ENCODE measurements around the gene CHST15.

CHST15 gene, protein sequence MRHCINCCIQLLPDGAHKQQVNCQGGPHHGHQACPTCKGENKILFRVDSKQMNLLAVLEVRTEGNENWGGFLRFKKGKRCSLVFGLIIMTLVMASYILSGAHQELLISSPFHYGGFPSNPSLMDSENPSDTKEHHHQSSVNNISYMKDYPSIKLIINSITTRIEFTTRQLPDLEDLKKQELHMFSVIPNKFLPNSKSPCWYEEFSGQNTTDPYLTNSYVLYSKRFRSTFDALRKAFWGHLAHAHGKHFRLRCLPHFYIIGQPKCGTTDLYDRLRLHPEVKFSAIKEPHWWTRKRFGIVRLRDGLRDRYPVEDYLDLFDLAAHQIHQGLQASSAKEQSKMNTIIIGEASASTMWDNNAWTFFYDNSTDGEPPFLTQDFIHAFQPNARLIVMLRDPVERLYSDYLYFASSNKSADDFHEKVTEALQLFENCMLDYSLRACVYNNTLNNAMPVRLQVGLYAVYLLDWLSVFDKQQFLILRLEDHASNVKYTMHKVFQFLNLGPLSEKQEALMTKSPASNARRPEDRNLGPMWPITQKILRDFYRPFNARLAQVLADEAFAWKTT

DNA sequence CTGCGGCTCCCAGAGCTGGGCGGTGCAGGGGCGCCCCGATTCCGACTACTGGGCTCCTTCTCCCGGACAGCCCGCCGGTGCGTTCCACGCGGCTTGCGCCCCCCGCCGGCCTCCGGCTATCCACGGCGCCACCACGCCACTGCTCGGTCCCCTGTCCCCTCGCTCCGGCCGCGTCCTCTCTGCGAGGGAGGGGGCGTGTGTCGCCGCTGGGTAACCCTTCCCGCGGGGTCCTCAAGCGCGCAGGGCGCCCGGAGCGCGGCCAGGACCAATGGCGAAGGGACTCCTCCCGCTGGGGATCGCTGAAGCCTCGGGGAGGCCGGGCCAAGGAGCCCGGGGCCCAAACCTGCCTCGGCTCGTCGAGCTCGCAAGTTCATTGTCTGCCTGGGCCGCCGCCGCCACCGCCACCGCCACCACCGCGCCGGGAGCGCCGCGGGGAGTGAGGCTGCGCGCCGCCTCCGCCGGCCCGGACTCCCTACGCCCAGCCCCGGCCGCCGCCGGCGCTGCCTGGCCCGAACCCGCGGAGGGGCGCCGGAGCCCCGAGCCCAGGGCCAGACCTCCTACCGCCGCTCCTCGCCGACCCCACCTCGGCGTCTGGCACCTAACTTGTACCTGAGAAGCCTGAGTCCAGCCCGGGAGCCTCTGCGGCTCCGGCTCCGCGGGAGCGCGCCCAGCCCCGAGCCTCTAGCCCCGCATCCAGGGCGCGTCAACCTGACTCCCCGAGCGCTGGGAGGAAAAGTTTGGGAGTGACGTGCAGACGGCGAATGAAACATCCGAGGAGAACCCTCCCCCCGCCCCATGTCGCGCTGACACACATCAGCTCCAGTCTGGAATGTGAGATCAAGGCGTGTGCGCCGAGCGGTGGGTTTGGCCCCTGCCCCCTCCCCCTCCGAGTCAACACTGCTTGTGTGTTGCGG, at the start of gene CHST15:
CHST15 (minus strand) TSS at position 739 of the 914 bp plus-strand sequence. CDS start 47,386 bp downstream, outside the sequence.
- DNase-seq, result no peak

DNA sequence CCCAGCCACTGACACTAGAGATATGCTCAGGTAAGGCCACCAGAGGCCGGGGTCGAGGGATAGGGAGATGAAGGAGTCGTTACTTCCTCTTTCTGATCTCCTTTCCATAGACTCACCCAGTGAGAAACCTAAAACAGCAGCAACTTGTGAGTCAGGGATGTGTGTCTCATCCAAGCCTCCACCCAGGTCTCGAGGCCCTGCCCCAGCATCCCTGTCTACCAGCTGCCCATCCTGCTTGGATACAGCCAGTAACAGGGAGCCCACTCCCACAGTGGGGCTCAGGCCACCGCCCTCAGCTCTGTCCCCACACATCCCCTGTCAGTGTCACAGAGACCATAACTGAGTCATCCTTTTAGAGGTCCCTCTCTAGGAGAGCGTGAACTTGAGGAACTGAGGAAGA, 49.6 kb upstream of the CHST15 start:
- DNase-seq, result no peak

GRCh38 chr10:124142006-124142739, 48.8 kb upstream of the CHST15 start:
- no peak for DNase-seq

- DNase-seq, result no peak
These were observed 45.5 kb upstream of the CHST15 start for GRCh38 chr10:124138883-124139348.

GRCh38 chr10:124138195-124138882, 44.9 kb upstream of the CHST15 start:
- no peak for DNase-seq

DNA sequence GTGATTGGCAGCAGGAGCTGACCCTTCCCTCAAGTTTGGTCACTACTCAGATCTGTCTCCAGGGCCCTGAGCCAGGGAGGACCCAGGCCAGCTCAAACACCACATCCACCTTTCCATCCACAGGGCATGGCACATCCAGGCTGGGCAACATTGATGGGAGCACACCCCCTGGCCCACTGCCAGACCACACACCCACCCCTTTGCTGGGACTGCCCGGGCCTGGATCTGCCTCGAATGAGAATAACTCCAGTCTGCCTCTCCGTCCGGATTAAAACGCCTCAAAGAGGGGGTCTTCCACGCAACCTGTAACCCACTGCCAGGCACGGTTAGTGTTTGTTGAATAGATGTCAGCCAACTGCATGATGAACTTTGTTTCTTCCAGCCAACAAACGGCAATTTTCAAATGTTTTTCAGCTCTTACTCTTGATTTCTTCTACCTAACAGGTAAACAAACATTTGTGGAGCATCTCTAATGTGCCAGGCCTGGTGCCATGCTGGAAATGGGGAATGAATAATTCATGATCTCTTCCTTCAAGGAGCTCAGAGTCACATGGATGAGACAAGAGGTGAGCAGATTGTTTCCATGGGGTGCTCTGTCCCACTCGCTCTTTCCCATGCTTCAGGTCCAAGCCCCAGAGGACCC, 41.0 kb upstream of the CHST15 start:
- DNase-seq, result no peak

- no peak for DNase-seq
These were observed 39.5 kb upstream of the CHST15 start for GRCh38 chr10:124132876-124133275.

DNA sequence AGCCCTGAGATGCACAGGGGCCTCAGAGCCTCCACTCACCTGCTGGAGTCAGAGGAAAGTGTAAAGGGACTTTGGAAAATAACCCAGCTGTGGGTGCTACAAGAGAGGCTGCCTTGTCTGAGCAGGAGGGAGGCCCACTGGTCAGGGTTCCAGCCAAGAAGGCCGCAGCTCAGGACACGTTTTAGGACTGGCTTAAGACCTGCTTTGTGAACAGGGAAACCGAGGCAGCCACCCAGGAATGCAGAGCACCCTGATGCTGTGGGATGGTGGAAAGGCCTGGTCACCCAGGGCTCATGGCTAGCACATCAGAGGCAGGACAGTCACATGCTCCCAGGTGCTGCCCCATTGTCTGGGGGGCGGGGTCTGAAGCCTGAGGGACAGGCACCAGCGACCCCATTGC, 38.9 kb upstream of the CHST15 start:
- no peak for DNase-seq

DNA sequence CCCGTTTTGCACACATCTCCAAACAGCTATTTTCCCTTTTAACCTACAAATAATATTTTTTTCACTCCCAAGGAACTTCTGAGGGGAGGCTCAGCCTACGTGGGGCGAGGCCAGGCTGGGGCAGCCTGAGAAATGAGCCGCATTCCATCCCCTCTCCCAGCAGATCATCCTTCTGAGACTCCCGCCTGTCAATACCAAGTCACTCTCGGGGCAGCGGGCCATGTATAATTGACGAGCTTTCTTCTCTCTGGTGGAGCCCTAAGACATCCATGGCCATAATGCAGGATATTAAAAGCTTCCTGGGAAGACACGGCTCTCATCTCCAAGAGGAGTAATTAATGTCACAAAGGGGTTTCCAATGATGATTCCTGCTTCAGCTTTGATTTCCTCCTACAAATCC, 37.8 kb upstream of the CHST15 start:
- no peak for DNase-seq

DNA sequence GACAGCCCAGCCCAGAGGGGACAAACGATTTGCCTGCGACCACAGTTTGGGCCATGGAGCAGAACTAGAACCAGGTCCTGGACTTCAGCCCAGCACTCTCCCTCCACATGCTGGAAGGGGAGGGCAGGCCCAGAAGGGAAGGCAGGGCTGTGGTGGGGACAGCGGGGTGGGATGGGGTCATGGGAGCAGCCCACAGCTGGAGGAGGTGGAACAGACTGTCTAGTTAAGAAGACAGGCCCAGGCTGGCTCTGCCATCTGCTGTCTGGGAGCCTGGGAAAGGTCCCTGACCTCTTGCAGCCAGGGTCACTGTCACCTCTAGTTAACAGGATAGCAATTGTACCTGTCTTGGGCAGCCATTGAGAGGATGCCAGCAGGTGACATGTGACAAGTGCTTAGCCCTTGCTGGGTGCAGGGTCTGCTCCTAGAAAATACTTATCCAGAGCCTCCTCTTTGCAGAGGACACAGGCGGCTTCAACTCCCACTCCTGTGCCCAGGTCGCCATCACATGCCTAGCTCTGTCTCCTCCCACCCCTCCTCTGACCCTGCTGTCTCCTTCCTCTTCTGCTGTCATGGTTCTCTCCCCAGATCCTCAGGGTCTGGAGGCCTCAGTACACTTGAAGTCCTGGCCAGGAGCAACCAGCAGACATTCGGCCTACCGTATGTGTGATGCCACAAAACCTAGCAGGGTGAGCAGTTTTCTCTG, 37.0 kb upstream of the CHST15 start:
- no peak for DNase-seq

DNA sequence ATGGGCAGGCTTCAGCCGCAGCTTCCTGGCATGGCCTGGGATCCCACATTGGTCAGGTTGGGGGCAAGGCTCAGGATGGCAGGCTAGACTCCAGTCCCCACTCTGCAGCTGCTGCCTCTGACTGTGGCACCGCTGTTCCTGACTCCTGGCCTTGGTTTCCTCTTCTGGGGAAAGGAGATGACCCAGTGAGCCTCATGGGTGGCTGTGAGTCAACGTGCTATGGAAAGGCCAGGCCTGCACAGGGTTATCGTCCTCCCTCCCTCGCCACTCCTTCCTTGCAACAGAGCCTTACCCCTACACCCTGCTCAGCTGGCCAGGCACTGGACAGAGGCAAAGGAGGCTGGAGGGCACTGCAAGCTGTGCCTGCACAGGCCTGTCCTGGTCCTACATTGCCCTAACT, 36.1 kb upstream of the CHST15 start:
- no peak for DNase-seq

GRCh38 chr10:124128811-124129145, 35.4 kb upstream of the CHST15 start:
- DNase-seq, result no peak

- no peak for DNase-seq
These were observed 34.8 kb upstream of the CHST15 start for GRCh38 chr10:124127965-124128810.

GRCh38 chr10:124127563-124127962, 34.2 kb upstream of the CHST15 start:
- DNase-seq, result no peak

GRCh38 chr10:124126983-124127385, 33.6 kb upstream of the CHST15 start:
- no peak for DNase-seq

GRCh38 chr10:124126145-124126982, 33.0 kb upstream of the CHST15 start:
- no peak for DNase-seq

- DNase-seq, result no peak
These were observed 32.1 kb upstream of the CHST15 start for GRCh38 chr10:124125305-124126116.

GRCh38 chr10:124124769-124125161, 31.4 kb upstream of the CHST15 start:
- DNase-seq, result no peak
